C4-2B (cell line): ENCODE results near the gene SIRPB2.

Experiments
- ZFX ChIP-seq: fragments of 450-650 bp; IDR thresholded peaks from 2 replicates; pipeline ENCODE4 v1.6.1; 2017
- TF ChIP-seq, protein P1 (sequence below): fragments of 450-650 bp; conservative IDR thresholded peaks from 2 replicates; pipeline ENCODE4 v1.5.1; 2017; ENCODE audit warnings: mild to moderate bottlenecking

DNA sequence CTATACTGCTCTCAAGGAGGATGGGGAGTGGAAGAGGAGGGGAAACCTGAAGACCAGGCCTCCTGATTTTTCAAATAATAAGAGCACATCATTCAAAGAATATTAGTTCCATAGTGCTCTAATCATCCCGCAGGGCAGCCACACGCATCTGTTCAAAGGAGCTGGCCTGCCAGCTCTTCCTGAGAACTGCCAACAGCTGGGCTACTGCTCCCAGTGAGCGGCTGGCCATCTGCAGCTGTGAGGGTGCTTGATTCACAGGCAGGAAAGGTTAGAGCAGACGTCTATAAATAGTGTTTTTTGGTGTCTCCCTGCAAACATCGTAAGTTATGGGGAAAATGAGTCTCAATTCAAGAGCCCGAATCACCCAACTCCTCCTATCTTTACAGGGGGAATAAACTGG lies 41.9 kb downstream of the SIRPB2 start:
- TF ChIP-seq, protein P1, sequence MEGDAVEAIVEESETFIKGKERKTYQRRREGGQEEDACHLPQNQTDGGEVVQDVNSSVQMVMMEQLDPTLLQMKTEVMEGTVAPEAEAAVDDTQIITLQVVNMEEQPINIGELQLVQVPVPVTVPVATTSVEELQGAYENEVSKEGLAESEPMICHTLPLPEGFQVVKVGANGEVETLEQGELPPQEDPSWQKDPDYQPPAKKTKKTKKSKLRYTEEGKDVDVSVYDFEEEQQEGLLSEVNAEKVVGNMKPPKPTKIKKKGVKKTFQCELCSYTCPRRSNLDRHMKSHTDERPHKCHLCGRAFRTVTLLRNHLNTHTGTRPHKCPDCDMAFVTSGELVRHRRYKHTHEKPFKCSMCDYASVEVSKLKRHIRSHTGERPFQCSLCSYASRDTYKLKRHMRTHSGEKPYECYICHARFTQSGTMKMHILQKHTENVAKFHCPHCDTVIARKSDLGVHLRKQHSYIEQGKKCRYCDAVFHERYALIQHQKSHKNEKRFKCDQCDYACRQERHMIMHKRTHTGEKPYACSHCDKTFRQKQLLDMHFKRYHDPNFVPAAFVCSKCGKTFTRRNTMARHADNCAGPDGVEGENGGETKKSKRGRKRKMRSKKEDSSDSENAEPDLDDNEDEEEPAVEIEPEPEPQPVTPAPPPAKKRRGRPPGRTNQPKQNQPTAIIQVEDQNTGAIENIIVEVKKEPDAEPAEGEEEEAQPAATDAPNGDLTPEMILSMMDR, result no peak
- TF ChIP-seq ZFX, result no peak
